Activated CD4-positive, alpha-beta T cell treated with anti-CD3 and anti-CD28 coated beads, Interleukin-2, amount 50 U/mL, for 24 hours (primary cell): Measurements from ENCODE around the gene CADPS2.

Experiments used
- DNase-seq, 2 donors: peaks; one replicate each; pipeline ENCODE4 v3.0.0-alpha.2; 2020; ENCODE audit warnings: low read depth in 1 of 2, low spot score in 1 of 2

The CADPS2 gene

DNA sequence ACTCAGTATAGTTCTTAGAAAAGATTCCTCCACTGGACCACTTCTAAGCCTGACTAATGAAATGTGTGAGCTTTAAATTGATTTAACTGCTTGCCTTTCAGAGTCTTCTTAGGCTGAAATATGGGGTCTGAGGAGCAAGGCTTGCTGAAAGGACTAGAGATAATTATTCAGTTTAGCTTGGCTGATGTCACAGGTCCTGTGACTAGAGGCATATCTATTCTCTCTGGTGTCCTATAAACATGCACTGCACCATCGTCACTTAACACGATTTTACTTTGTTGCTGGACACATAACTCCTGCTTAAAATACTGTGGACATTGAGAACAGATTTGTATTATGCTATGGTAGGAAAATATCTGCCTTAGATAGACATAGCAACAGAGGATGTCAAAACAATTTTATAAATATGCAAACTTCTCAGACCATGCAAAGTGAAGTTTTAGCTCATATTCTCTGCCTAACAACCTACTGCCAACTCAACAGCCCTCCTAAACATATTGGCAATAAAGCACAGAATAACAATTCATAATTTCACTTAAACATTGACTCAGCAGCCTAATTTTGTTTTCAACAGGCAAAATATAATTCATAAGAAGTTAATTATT lies 267.6 kb downstream of the CADPS2 start:
- no peak for DNase-seq

DNA sequence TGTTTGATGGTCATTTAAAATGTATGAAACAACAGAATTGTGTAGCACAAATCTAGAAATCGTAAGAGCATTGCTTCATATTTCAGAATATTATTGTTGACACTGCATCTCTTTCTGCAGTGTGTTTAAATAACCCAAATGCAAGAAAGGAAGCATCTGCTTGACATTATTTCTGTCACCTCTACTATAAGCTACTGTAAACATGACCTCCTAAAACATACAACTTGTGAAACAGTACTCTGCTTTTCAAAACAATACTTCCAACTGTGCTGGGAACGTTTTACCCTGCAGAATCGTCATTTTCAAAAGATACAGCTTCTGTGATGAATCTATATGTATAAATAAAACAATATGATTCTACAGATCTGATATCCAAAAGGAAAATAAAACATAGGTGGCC lies 269.3 kb downstream of the CADPS2 start:
- DNase-seq = no peak

DNA sequence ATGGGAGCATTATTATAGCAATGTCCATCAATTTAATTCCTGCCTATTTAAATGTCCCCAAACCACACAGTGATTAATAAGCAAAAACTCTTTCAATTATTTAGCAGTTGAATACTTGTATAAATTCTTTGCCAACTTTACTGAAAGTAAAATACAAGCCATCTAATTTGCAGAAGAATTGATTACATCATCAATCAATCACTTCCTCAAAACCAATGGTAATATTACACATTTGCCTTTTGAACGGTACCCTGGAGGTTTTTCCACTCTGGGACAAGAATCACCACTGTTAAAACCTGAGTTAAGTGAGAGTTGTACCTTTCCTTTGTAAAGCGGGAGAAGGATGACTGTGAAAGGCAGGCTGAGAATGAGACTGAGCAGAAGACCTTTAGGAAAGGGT lies 280.3 kb downstream of the CADPS2 start:
- no peak for DNase-seq

DNA sequence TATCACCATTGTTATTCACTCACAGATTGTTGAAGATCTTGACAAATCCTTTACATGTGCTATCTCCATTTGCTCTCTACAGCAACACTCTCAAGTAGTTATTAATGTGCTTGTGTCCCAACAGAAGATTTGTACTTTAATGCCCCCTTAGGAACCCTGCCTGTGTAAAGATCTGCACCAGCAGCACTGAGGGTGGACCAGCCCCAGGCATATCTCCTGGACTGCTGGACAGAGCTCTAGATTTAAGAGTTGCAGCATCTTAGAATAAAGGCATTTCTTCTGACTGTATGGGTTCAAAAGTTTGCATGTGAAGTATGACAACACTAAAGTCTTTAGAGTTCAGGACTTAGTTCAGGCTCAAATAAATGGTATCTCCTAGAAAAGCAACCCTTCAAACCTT lies 282.0 kb downstream of the CADPS2 start:
- no peak for DNase-seq

DNA sequence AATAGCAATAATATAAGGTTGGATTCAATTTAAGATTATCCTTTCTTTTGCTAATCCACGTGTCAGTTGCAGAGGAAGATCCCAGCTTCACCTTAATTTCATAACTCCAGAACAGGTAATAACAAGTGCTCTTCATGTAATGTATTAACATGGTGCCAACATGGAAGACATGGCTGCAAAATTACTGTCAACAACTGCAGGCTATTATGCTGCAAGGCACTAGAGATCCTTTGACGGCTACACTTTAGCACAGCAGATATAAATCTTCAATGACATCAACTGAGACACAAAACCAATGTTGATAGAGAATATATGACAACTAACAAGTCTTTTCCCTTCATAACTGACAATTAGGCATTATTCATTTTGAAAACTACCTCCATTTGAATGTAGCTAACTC lies 283.5 kb downstream of the CADPS2 start:
- DNase-seq = no peak

DNA sequence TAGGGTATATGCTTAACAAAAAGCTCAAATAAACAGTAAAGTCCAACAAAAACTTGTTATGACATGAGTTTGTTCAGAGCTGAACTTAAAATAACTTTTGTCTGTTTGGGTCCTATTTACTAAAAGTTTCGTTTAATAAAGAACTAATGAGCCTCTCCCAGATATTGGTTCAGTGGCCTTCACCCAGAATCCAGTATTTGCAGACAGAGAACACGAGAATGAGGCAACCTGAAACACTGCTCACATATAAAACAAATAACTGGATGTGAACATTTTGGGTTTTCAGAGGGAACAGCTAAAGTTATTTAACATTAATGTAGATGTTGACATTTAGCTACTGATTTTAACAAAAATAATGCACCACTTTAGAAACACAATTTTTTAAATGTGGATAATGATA lies 285.6 kb downstream of the CADPS2 start:
- no peak for DNase-seq

DNA sequence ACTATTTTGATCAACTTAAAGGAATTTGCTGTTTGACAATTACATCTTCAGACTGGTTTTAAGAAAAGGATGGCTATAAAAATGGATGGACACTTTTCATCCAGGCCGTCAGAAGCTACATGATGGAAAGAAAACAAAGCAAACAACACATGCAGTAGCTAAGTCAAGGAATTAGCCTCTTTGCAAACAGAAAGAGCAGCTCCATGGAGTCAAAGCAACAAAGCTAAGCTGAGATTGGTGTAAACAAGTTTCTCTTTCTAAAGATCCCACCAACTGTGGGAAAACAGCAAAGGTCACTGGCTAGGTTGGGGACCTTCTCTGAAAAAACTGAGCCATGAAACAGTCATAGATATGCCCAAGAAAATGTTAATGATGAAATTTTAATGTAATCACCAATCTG lies 286.2 kb downstream of the CADPS2 start:
- DNase-seq = no peak

DNA sequence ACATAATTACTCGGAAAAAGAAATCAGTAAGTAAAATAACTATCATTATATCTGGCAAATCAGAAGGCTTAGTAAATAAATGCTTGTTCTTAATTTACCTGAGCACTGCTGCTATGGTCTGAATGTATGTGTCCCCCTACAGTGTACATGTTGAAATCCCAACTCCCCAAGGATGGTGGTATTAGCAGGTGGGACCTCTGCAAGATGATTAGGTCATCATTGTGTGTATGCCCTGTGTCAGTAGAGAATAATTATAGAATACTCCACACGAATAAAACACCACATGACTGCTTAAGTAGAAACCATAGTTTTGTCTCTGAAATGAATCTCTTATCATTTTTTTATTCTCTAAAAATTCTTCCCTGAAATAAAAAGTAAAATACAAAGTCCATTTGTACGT lies 289.0 kb downstream of the CADPS2 start:
- no peak for DNase-seq

DNA sequence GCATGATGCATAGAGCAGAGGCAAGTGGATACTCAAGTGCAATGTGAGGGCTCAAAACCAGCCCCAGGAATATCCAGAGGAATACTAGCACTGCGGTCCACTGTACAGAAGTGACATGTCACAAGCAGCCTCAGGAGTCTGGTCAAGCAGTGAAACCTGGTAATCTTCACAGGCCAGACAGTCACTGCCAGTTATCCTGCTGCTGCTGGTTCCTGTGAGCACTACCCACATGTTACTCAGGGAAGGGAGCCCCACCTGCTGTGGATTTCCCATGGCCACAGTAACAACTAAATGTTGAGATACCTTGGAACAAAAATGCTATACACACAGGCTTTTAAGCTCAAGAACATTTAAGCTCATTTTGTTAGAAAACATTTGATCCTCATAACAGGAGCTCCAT lies 290.4 kb downstream of the CADPS2 start:
- no peak for DNase-seq

DNA sequence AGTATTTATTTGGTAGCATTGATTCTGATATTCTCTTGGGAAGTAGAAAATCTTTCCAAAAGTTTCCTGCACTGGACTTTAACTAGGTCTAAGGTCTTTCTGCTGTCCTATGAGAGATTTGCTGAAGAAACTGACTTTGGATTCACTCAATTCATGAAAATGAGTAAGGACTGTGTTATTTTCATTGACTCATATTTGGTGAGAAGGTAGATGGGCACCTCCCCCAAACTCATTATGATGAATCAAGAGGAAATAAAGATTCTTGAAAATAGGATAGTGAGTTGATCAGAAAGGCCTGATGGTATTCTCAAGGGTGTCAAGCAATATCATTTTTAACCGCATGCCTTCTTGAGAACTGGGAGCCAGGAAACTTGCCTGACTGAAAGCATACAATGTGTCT lies 297.6 kb downstream of the CADPS2 start:
- DNase-seq = no peak

DNA sequence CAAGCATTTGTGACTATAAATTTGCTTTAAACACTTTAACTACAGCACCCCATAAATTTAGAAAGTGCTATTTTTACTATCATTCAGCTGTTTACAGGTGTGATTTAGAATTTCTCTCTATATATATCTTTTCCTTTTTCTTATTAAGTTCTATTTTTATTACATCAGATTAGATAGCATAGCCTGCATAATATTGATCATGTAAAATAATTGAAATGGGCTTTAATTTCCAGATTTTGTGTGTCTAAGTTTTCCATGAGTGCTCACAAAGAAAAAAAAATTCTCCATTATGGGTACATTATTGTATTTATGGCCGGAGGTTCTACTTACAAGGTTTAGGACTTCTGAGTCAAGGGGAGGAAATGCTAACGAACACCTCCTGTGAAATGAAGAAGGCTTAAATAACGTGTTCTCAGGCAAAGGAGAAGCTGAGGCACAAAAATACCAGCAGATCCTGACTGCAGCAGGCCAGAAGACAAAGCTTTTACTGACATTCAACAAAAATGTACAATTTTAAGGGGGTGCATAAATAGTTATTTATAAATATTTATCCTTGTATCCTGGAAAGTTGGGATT lies 301.5 kb downstream of the CADPS2 start:
- DNase-seq = no peak

DNA sequence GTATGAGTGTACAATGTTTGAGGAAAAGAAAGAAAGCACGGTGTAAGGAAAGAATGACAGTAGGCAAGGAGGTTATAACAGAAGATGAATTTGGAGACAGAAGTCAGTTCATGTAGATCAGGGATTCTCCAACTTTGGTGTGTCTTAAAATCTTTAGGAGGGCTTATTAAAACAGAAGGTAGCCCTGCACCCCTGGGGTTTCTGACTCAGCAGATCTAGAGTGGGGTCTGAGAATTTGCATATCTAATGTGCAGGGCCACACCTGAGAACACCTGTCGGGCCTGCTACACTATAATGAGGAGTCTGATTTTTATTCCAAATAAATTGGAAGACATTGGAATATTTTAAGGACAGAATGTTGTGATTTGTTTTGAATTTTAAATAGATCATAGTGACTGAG lies 307.9 kb downstream of the CADPS2 start:
- DNase-seq = no peak

DNA sequence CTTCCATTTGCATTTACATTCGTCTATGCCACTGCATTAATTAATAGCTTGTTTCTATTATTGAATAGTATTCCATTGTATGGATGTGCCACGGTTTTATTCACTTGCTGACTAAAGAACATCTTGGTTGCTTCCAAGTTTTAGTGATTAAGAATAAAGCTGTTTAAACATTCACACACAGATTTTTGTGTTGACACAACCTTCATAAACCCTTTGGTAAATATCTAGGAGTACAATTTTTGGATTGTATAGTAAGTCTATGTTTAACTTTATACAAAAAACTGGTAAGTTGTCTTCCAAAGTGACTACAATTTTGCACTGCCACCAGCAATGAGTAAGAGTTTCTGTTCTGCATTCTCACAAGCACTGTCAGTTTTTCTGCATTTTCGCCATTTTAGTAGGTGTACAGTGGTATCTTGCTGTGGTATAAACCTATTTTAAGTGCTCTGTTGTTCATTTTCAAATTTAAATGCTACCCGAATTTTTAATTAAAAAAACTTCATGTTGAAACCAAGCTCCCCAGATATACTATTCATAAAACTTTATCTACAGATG lies 308.7 kb downstream of the CADPS2 start:
- DNase-seq = no peak

DNA sequence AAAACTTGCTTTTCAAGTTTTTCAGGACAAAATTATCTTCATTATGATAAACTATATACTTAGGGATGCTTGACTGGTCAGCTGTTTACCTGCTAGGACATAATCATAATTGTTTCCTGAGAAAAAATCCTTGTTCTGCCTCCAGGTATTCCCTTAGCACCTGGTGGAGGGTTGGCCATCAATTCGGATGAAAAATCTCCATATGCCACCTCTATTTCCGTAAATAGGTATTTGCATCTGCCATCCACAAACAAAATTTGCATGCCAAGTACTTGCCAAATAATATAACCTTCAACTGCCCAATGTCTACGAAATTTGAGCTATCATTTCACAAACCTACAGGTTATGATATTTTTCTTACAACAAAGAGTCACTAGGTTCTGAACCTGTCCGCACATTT lies 313.6 kb downstream of the CADPS2 start:
- no peak for DNase-seq

DNA sequence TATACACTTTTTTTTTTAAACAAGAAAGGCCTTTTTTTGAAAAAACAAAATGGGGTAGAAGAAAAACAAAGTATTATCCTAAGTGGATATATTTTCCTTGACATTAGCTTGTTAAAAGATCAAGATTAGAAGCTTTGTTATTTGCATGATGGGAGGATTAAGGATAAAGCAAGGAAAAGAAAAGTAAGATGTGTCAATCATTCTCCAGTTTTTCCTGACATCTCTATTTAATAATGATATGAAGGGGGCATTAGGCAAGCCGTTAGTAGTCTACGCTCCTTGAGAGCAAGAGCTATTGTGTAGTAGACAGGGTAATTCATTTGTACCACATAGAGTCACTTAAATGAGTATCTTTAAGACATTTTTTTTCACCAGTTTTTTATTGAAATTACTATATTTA lies 324.9 kb downstream of the CADPS2 start:
- no peak for DNase-seq

DNA sequence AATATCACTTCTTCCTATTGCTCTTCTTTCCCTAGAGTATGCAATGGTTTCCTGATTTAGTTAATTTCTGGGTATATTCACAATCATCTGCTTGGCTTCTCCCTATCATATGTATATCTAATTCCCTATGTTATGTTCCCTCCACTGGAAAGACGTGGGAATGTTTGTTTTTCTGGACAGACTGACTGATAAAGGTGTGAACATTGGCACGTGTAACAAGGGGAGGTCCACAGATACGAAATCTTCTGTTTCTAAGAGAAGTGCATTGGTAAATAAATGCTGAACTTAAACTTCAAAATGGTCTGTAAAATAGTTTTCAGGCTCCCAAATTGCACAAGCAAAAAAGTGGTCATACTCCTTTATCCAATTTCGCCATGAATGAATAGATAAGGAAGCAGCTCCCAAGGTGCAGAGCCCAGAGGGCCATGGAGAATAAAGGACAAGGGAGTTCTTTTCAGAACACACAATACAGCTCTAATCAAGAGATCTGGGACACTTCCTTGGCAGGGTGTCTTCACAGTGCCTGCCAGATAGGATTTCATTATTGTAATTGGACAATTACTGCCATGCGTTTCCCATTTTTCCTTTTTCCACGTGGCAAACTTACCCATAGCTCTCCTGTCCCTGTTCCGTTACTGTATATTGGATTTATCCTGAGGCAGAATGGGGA lies 329.3 kb downstream of the CADPS2 start:
- DNase-seq = no peak

DNA sequence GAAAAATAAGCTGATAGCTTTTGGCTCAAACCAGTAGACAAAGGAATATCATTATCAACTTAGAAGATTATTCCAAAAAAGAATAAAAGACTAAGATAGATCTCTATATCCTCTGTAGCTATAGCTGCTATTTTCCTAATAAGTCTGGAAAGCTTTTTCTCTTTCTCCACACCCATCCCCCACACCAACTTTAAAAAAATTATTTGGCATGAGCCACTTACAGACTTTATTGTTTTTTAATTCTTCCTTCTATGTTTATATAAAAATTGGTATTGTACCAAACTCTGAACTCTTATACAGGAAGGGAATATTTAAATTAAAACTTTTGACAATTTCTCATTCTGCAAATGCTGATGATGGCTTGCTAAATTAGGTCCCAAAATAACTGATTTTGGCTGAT lies 330.0 kb downstream of the CADPS2 start:
- DNase-seq = no peak

DNA sequence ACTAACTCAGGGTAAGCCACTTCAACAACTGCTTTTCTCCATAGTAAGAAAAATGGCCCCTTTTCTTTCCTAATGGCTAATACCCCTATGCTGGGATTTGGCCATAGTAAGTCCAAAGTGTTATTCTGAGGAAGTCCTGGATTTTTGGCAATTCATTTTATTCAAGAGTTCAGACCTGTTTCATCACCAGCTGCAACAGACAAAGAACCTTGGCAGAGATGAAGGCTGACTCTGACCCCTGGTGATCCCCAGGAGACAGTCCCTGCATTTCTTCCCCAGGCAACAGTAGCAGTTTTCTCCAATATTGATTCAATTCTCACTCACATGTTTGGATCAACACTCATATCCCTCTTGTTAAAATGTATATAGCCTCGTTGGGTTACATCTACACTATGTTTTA lies 332.5 kb downstream of the CADPS2 start:
- no peak for DNase-seq

DNA sequence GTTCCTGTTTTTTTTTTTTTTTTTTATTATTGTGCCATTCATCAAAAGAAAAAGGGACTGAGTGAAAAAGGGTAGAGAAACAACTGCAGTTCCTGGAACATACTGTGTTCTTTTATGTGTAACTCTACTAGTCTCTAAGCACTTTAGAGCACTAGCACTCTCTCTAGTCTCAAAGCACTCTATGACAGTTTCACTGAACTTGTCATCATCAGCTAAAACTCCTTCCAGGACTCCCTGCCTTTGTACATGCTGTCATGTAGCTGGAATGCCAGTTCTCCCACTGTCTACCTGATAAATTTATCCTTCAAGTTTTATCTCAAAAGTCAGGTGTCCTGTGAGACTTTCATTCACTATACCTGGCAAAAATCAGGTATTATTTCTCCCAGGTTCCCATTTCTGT lies 333.5 kb downstream of the CADPS2 start:
- DNase-seq = no peak

DNA sequence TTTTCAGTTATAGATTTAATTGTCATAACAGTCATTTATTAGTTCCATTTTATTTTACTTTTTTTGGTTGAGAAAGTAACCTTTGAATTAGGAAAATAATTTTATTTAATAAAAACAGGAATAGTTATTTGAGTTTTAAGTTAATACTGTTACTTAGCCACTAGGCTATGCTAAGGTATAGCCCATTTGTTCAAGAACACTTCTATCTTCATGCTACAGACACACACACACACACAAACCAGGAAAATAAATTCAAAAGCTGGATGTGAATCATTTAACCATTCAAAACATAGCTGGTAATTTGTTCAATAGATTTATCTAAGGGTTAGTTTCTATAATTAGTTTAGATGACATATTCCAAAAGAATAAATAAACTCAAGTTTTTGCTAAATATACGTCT lies 335.7 kb downstream of the CADPS2 start:
- DNase-seq = no peak

DNA sequence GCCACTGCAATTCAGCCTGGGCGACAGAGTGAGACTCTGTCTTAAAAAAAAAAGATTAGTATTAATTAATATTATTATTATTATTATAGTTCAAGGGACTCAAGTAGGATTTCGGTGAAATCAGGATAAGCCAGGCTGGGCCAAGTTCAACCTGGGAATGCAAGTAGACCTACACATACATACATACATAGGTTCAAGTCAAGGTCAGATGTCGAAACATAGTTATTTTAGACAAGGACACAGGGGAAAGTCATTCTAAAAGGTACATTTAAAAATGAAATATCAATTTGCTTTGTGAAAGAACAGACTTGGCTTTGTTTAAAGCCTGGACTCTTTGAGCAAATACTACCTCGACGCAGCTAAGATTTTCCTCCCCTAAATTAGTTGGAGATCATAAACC lies 336.7 kb downstream of the CADPS2 start:
- no peak for DNase-seq

DNA sequence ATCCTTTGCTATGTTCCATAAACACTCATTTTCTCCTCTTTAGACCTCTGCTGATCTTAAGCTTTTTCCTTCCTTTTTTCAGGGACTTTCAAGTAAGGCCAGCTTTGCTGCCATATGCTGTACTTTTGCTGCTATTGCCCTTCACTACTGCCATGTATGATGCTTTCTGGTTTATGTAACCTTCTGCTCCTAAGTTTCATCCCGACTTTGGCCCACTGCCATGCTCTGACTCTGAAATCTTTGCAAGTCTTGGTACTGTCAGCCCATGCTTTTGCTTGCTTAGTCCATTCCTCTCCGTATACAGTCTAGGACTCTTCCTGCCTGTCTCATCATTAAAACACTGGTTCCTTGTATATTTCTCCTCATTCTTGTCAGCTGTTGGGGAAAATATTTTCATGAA lies 339.8 kb downstream of the CADPS2 start:
- no peak for DNase-seq

DNA sequence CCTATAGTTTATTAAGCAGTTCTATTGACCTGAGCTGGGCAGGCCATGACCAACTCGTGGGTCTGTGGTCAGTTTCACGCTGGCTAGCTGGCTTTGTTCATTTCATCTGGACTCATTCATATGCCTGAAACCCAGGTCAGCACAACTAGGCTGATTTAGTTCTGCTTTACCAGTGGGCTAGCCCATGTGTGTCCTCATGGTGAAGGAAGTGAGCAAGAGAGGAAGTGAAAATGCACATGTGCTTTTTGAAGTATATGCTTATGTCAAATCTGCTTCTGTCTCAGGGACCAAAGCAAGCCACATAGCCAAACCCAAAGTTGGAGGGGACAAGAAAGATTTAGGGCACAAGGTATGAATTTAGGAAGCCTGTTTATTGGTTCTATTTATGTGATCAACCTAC lies 341.8 kb downstream of the CADPS2 start:
- no peak for DNase-seq
